NCI-H2107 treated with DMSO at 0.1 percent for 48 hours (cell line): ENCODE results near the gene COL26A1.

Source experiments
- DNase-seq: peaks from one replicate; lab custom pipeline; 2025; ENCODE audit not compliant: unreplicated experiment; lab: John Stamatoyannopoulos, UW

The COL26A1 gene

DNA sequence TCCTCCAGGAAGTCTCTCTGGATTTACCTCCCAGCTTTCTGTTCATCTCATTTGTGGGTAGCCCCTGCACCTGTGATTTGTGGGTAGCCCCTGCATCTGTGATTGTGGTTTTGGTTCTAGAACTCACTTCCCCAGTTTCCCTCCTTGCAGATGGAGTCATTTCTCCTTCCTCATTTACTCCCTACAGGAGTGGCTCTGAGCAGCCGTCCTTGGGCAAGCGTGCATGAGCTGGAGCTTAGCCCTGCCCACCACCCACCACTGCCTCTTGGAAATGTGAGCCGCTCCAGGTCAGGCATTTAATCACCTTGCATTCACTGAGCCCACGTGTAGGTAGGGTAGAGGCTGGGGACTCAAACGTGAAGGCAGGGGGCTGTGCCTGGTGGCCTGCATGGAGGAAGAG, 8.2 kb downstream of the COL26A1 start:
- no peak for DNase-seq

DNA sequence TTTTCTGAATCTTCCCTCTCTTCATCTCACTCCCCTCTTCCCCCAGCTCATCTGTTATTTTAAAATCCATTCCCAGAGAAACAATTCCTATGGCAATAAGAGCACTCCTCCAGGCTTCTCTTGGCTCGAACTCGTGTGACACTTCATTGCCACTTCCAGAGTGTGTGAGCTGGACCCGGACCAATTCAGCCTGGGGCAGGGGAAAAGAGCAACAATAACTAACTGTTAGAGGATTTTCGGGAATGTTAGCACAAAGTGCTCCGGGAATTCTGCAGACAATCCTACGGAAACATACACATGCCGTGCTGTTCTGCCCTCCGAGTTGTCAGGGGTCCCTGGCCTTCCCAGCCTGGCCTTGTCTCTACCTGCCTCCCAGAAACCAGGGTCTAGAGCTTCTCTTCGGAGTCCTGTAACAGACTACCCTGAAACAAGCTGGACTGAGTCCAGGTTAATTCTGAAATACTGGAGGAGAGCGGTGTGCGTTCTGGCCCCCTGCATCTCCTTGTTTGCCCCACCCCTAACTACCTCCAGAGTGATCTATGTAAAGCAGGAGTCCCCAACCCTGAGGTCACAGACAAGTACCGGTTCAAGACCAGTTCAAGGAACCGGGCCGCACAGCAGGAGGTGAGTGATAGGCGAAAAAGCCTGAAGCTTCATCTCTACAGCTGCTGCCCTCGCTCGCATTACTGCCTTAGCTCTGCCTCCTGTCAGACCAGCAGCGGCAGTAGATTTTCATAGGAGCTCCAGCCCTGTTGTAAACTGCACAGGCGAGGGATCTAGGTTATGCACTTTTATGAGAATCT, 11.3 kb downstream of the COL26A1 start:
- DNase-seq = no peak

DNA sequence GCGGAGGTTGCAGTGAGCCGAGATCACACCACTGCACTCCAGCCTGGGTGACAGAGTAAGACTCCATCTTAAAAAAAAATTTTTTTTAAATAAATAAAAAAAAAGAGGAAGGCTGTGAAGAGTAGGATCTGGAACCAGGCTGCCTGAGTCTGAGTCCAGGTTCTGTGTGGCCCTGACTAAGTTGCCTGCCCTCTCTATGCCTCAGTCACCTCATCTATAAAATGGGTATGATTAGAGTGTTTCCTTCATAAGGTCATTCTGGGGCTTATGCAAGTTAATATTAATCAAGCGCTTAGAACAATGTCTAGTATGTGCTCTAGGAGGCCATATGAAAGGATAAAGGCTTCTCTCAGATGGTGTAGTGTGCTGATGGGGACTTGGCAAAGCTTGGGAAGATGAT, 12.3 kb downstream of the COL26A1 start:
- DNase-seq = no peak

DNA sequence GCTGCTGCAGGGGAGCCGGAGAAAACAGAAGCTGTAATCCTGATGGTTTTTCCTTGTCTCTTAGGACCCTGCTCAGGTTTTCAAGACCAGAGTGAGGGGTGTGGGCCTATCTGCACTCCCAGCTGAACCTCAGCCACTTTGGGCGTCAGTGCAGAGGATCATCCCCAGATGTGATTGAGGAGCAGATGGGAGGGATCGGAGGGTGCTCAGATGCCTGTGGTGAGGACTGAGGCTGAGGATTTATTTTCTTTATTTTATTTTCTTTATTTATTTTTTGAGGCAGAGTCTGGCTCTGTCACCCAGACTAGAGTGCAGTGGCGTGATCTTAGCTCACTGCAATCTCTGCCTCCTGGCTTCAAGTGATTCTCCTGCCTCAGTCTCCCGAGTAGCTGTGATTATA, 13.9 kb downstream of the COL26A1 start:
- DNase-seq = no peak

DNA sequence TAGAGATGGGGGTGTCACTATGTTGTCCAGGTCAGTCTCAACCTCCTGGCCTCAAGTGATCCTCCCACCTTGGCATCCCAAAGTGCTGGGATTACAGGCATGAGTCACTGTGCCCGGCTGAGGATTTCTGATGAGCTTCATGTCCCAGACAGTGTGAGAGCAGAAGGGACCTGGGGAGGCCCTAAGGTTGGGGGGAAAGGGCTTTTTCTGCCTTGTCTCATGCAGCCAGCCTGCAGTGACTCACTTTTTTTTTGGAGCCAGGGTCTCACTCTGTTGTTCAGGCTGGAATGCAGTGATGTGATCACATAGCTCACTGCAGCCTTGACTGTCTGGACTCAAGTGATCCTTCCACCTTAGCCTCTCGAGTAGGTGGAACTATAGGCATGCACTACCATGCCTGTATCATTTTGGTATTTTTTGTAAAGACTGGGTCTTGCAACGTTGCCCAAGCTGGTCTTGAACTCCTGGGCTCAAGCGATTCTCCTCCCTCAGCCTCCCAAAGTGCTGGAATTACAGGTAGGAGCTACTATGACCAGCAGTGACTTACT, 14.6 kb downstream of the COL26A1 start:
- no peak for DNase-seq

DNA sequence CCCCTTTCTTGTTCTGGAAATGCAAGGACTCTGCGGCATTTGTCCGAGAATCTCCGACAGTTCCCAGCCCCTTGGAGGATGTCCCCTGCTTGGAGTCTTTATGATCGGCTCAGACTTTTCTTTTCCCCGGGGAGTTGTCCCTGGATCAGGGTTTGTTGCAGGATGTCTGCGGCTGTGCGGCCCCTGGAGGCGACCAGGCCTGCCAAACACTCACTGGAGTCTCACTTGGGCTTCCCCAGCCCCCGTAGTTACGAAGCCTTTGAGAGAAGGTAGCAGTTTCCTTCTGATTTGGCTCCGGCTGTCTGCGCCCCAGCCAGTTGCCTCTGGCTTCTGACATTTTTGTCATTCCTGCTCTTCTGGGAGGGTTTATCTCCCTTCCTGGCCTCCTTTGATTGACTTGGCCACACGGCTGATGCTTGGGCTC, 16.1 kb downstream of the COL26A1 start:
- DNase-seq = no peak

DNA sequence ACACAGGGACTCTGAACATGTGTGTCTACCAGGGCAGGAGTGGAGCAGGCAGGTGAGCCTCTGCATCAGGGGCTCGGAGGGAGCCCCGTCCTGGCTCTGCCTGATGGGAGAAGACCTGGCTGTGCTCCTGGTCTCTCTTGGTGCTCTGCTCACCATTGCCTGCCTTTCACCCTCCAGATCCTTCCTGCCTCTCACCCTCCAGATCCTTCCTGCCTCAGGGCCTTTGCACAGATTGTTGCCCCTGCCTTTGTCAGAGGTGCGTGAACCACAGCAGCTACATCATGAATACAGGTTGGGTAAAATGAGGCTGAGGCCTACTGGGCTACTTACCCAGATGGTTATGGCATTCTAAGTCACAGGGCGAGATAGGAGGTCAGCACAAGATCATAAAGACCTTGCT, 16.6 kb downstream of the COL26A1 start:
- DNase-seq = no peak

DNA sequence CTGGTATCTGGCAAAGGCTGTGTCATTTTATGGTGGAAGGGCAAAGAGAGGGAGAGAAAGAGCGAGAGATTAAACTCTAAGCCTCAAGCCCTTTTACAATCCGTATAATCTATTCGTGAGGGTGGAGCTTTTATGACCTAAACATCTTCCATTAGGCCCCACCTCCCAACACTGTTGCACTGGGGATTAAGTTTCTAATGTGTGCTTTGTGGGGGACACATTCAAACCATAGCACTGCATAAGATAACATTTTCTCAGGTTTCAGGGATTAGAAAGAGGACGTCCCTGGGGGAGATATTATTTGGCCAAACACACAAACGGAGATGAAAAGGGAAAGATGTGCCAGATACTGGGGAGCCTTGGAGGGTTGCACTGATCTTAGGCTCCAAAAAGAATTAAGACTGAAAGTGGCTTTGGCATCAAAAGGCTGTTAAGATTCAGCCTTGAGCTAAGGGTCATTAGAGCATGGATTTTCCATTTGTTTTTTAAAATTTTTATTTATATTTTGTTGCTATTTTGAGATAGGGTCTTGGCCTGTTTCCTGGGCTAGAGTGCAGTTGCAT, 19.0 kb downstream of the COL26A1 start:
- no peak for DNase-seq

DNA sequence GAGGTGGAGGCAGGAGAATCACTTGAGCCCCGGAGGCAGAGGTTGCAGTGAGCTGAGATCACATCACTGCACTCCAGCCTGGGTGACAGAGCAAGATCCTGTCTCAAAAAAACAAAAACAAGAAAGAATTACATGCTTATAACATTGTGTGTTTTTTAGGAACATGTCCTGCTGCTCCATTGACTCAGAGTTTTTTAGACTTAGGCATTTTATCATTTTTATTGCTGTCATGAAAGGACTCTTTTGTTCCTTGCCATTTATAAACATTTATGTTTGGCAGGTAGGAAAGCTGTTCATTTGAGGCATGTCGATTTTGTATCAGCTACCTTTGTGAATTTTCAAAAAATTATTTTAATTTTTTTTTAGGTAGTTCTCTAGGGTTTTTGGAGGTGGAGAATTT, 20.3 kb downstream of the COL26A1 start:
- DNase-seq = no peak

DNA sequence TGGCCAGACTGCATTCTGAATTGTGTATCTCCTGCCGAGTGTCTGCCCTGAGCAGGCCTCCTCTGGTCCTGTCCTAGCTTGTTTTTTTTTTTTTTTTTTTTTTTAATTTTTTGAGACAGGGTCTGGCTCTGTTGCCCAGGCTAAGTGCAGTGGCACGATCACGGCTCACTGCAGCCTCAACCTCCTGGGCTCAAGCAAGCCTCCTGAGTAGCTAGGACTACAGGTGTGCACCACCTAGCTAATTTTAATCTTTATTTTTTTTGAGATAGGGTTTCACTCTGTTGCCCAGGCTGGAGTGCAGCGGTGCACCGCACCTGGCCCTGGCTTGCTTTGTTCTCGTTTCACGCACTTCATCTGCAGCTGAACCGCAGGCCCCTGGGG, 23.5 kb downstream of the COL26A1 start:
- no peak for DNase-seq

DNA sequence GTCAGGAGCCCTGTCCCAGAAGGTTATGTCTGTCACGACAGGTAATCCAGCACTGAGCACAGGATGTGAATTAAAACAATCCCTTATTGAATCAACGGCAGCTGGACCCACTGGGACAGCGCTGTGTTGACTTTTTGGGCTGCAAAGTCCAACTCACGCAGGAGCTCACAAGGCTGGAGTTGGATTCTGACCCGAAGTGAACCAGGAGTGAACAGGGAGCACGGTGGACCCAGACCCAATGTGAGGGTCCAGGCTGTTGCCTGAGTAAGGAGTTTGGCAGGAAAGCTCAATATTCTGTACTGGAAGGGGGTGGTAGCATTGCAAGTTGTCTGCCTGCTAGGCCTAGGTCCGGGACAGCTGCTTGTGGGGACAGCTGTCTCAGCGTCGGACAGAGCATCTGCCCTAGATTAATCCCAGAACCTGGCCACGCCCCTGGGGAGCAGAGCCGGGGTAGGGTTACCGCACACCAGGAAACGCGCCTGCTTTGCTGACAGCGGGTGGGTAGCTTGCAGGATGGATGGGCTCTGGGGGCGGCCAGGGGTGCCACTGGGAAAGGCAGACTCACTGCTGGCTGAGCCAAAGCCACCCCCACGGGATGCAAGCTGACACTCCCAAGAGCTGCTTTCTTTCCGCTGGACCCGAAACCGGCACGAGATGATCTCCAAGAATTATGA, 24.0 kb downstream of the COL26A1 start:
- DNase-seq = peak; percentile 5

DNA sequence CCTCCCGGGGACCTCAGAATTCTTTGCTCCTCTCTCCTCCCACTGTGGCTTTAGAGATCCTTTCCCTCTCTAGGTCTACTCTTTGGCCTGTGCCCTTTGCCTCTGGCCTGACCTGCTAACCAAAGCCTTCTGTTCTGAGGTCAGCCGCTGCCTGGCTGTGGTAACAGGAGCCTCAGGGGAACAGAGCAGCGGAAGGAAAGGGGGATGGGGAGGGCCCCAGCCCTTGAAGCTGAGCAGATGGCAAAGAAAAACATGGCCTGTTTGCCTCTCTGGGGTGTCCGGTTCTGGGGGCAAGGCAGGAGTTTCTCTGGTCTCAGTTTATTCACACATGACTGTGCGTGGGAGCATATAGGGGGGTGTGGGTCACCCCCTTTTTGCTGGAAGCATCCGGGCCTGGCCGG, 28.2 kb downstream of the COL26A1 start:
- no peak for DNase-seq

DNA sequence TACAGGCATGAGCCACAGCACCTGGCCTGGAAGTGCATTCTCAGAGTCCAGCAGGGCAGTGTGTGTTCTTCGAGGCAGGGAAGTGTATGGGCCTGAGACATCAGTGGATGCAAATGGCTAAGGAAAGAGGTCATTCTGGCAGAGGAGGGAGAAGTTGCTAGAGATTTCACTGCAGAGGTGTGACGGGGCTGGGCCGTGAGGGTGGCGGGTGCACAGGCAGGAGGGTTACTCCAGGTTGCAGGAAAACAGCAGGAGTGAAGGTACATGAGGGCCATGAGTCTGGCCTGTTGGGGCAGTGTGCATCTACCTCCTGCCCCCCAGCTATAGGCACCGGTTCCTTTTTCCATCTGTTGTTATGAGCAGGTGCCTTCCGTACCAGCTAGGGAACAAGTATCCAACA, 29.3 kb downstream of the COL26A1 start:
- DNase-seq = no peak

DNA sequence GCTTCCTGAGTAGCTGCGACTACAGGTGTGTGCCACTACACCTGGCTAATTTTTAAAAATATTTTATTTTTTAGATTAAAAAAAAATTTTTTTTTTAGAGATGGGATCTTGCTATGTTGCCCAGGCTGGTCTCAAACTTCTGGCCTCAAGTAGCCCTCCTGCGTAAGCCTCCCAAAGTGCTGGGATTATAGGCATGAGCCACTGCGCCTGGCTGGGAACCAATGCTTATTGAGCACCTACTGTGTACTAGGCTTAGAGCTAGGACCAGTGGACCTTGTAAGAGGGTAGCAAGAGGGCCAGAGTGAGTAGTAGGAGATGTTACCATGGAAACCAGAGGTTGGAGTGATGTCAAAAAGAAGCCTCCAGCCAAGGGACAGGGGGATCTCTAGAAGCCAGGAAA, 31.2 kb downstream of the COL26A1 start:
- no peak for DNase-seq

DNA sequence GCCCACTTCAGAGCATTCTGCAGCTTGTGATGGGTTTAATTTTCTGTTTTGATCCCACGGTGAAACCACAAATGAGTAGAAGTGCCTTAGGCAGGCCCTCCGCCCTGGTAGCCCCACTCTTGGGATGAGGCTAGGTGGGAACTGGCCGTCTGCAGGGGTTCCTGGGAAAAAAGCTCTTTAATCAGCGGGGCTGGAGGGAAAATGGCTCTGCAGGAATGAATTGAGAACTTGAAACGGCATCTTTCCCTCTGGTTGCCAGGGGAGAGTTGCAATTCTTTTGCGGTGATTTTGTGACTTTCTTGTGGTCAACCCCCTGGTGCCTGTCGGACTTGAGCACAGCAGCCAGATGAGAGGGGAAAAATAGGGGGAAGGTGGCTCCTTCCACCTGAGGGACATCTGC, 32.7 kb downstream of the COL26A1 start:
- no peak for DNase-seq

DNA sequence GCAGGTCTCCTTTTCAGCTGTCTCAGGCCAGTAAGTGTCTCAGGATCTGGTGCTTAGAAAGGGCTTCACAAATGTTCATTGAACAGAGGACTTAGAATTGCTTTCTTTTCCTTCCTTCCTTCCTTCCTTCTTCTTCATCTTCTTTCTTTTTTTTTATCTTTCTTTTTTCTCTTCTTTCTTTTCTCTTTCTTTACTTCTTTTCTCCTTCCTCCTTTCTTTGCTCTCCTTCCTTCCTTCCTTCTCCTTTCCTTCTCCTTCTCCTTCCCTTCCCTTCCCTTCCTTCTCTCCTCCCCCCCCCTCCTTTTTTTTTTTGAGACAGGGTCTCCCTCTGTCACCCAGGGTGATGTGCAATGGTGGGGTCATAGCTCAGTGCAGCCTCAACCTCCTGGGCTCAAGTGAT, 34.6 kb downstream of the COL26A1 start:
- no peak for DNase-seq

DNA sequence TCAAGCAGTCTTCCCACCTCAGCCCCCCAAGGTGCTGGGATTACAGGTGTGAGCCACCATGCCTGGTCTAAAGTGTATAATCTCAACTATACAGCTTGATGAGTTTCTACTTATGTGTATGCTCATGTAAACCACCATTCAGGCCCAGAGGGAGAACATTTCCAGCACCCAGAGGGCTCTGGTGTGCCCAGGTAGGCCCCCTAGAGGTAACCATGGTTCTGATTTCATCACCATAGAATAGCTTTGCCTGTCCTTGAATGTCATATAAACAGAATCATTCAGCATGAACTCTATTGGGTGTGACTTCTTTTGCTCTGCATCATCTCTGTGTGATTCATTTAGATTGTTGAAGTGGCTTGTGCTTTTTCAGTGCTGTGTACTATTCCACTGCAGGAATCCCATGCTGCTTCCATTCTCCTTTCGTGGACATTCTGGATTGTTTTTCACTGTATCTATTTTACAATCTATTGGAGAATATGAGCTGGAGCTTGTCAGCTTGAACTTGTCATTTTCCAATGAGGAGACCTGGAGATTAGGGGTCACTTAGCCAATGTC, 35.2 kb downstream of the COL26A1 start:
- DNase-seq = no peak

DNA sequence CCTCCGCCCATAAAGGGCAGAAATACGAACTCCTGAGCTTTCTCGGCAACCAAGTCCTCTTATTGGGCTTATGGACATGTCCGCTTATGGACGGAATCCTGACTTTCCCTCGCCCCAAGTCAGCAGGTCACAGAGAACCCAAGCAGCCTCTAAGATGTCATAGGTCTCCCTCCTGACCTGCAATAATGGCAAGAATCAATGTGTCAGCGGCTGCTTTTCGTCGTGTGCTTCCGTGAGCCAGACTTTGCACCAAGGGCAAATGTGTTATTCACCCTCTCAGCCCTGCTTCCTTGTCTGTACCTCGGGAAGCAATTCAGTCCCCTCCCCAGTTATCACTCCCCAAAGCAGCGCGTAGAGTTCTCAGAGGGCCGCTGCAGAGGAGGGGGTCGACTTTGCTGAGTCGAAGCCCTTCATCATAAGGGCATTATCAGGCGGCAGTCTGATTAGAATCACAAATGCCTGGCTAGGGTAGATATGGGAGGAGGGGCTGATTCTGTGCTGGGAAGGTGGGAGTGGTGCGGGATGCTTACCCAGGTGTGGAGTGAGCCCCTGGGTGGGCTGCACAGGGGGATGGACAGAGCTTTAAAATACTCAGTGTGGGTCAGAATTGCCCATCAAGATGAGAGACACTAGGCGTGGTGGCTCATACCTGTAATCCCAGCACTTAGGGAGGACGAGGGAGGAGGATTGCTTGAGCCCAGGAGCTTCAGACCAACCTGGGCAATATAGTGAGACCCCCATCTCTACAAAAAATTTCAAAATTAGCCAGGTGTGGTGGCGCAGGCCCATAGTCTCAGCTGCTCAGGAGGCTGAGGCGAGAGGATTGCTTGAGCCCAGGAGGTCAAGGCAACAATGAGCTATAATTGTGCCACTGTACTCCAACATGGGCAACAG, 36.0 kb downstream of the COL26A1 start:
- DNase-seq = no peak

DNA sequence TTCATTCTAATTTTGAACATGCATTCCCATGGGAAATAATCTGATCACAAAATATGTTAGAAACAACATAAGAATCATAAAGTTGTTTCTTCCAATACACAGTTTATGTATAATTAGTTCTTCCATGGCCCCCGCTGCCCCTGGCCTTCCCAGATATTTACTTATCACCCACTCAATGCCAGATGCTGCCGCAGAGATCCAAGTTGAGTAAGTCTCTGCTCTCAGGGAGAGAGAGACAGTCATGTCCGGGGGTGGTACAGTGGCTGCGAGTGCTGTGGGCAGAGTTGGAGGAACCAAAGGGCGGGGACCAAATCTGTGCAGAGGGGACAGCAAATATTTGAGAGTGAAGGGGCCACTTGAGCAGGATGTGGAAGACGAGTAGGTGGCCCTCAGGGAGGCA, 37.1 kb downstream of the COL26A1 start:
- no peak for DNase-seq

DNA sequence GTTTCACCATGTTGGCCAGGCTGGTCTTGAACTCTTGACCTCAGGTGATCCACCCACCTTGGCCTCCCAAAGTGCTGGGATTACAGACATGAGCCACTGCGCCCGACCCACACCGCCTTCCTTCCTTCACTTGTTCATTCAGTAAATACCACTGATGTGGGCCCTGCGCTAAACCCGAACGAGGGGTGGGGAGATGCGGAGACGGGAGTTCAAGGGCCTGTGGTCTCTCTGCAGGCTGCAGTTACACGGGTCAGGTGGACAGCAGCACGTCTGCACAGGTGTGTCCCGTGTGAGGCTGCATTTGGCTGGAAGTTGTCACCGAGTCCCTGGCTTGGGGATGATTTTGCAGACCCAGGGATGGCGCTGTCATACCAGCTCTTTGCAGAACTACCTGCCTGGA, 38.1 kb downstream of the COL26A1 start:
- DNase-seq = no peak
